ENCODE data around the gene SNAPC5. TPM values are rescaled to one million over a fixed set of nuclear protein-coding genes. Genes with fewer than 3 reads are reported as not detected.
"Not testable (repeated sequence)": the region's sequence is repeated elsewhere in the genome, so short reads cannot be mapped to it uniquely, and the experiment has no call there.

SNAPC5 gene
- polyA plus RNA-seq, 3 donors = 15.6 to 32.5 (median 30.2) TPM

GRCh38 chr15:66502491-66502890 is 4.9 kb upstream of the SNAPC5 start:
- Mint-ChIP-seq H3K36me3 (peaks cover 52 to 55% of the 10 kb centered on the region in 2 donors), H3K9me3 (peaks cover 0 to 2% (median 0%) of the 10 kb centered on the region in 7 donors), H3K27me3 (ENCODE audit: low read depth in 3 of 3) (peaks cover 0 to 2% (median 0%) of the 10 kb centered on the region in 3 donors), H3K4me1 (peaks cover 37% of the 10 kb centered on the region), H3K4me3 (no peak overlapping the region), H3K27ac (peak overlapping the region in 4 of 7 donors; percentile 55 to 86 (median 61))
- Histone ChIP-seq H3K36me3 (replicated peaks in 1 of 2; ENCODE audit: control insufficient read depth in 1 of 2, insufficient read depth in 2 of 2, low read length in 2 of 2) (peaks cover 51 to 55% of the 10 kb centered on the region in 2 donors), H3K4me3 (replicated peaks in 1 of 3; ENCODE audit: low read depth in 2 of 3, low read length in 3 of 3) (peak overlapping the region in 1 of 3 experiments; percentile 97), H2AFZ (ENCODE audit: insufficient read depth, low read depth, low read length, poor library complexity, severe bottlenecking) (no peak overlapping the region), H3K9me3 (replicated peaks in 1 of 2; ENCODE audit: control insufficient read depth in 1 of 2, insufficient read depth in 1 of 2, low read length in 2 of 2) (no peaks in the 10 kb centered on the region), H3K27me3 (ENCODE audit: control insufficient read depth in 2 of 2, insufficient read depth in 2 of 2, low read length in 2 of 2) (no peaks in the 10 kb centered on the region), H3K4me1 (ENCODE audit: control insufficient read depth in 1 of 2, insufficient read depth in 2 of 2, low read length in 2 of 2) (peaks cover 29 to 45% of the 10 kb centered on the region in 2 donors), H4K20me1 (ENCODE audit: insufficient read depth, low read length) (peaks cover 55% of the 10 kb centered on the region), H3K79me2 (ENCODE audit: insufficient read depth, low read length) (peaks cover 70% of the 10 kb centered on the region), H3K27ac (ENCODE audit: low read depth in 1 of 2, low read length in 2 of 2) (peak overlapping the region in 1 of 2 donors; percentile 29), H3K4me2 (replicated peaks; ENCODE audit: extremely low read depth, low read length, poor library complexity, severe bottlenecking) (peak overlapping the region; percentile 99), H3K9ac (ENCODE audit: insufficient read depth, low read length, poor library complexity, severe bottlenecking) (no peak overlapping the region)
- intact Hi-C loops (cut with micrococcal nuclease) = loop anchor here in 1 of 2 donors (5.0 kb wide), 1 partner anchor 115 kb away; the partner anchor contains the start of gene MAP2K1
- WGBS (ENCODE audit: insufficient coverage) = 86% methylated on average over 10 of the region's 10 CpGs
- no peak for TF ChIP-seq CTCF (IDR thresholded peaks at IDR 0.05)
- no peak for DNase-seq

- H3K4me3 Mint-ChIP-seq; DNase-seq; H3K4me2 ChIP-seq (replicated peaks; ENCODE audit: extremely low read depth, low read length, poor library complexity, severe bottlenecking); H3K4me3 ChIP-seq (replicated peaks in 1 of 3; ENCODE audit: low read depth in 2 of 3, low read length in 3 of 3); H3K9me3 Mint-ChIP-seq; H2AFZ ChIP-seq (ENCODE audit: insufficient read depth, low read depth, low read length, poor library complexity, severe bottlenecking); H3K9ac ChIP-seq (ENCODE audit: insufficient read depth, low read length, poor library complexity, severe bottlenecking); H3K27me3 ChIP-seq (ENCODE audit: control insufficient read depth in 2 of 2, insufficient read depth in 2 of 2, low read length in 2 of 2); H3K9me3 ChIP-seq (replicated peaks in 1 of 2; ENCODE audit: control insufficient read depth in 1 of 2, insufficient read depth in 1 of 2, low read length in 2 of 2); H3K27me3 Mint-ChIP-seq (ENCODE audit: low read depth in 3 of 3): not testable (repeated sequence)
- Histone ChIP-seq H4K20me1 (ENCODE audit: insufficient read depth, low read length) (peaks cover 55% of the 10 kb centered on the region), H3K27ac (ENCODE audit: low read depth in 1 of 2, low read length in 2 of 2) (peak overlapping the region in 1 of 2 donors; percentile 26), H3K36me3 (replicated peaks in 1 of 2; ENCODE audit: control insufficient read depth in 1 of 2, insufficient read depth in 2 of 2, low read length in 2 of 2) (peaks cover 51 to 59% of the 10 kb centered on the region in 2 donors), H3K79me2 (ENCODE audit: insufficient read depth, low read length) (peaks cover 69% of the 10 kb centered on the region), H3K4me1 (ENCODE audit: control insufficient read depth in 1 of 2, insufficient read depth in 2 of 2, low read length in 2 of 2) (peaks cover 37 to 60% of the 10 kb centered on the region in 2 donors)
- Mint-ChIP-seq H3K27ac (peak overlapping the region in 2 of 7 donors; percentile 55 to 56), H3K36me3 (peaks cover 56 to 59% of the 10 kb centered on the region in 2 donors), H3K4me1 (peaks cover 44% of the 10 kb centered on the region)
- 96% methylated on average over 6 of the region's 7 CpGs for WGBS (ENCODE audit: insufficient coverage)
- intact Hi-C loops (cut with micrococcal nuclease) = loop anchor here in 1 of 2 donors (5.0 kb wide), 1 partner anchor 113 kb away; the partner anchor contains the start of gene MAP2K1
Measured at GRCh38 chr15:66500346-66500745, 2.8 kb upstream of the SNAPC5 start.

Measured in CD14-positive monocyte (primary cell).